ENCODE measurements around the gene SELENBP1. TPM values are rescaled to one million over a fixed set of nuclear protein-coding genes. Genes with fewer than 3 reads are reported as not detected.
A peak's percentile ranks its signal among the peaks of the same experiment; 100 is the strongest.

SELENBP1 gene
- not detected for polyA plus RNA-seq (2012; ENCODE audit: low read depth, missing spikeins)

GRCh38 chr1:151372058-151372934 lies at the start of gene SELENBP1:
SELENBP1 (minus strand) TSS chr1:151372705; CDS start chr1:151372641, 64 bp downstream.
- TF ChIP-seq SPI1 (IDR thresholded peaks at IDR 0.05; ENCODE audit: low read depth, low read length): no peak
- no peak for TF ChIP-seq POU2F2 (IDR thresholded peaks at IDR 0.05; ENCODE audit: low read depth, low read length)
- TF ChIP-seq POLR2A (IDR thresholded peaks at IDR 0.05; ENCODE audit: low read depth, low read length): no peak
- TF ChIP-seq TAF1 (IDR thresholded peaks at IDR 0.05; ENCODE audit: low read depth, low read length): no peak
- no peak for TF ChIP-seq PAX5 (IDR thresholded peaks at IDR 0.05; ENCODE audit: insufficient read depth, low read length, severe bottlenecking)
- FAIRE-seq (no peak), DNase-seq (ENCODE audit: insufficient read length, low spot score) (no peak)

- FAIRE-seq (no peak), DNase-seq (ENCODE audit: insufficient read length, low spot score) (no peak)
- no peak for TF ChIP-seq TAF1 (IDR thresholded peaks at IDR 0.05; ENCODE audit: low read depth, low read length)
- no peak for TF ChIP-seq POLR2A (IDR thresholded peaks at IDR 0.05; ENCODE audit: low read depth, low read length)
- TF ChIP-seq POU2F2 (IDR thresholded peaks at IDR 0.05; ENCODE audit: low read depth, low read length): no peak
- no peak for TF ChIP-seq SPI1 (IDR thresholded peaks at IDR 0.05; ENCODE audit: low read depth, low read length)
- TF ChIP-seq PAX5 (IDR thresholded peaks at IDR 0.05; ENCODE audit: insufficient read depth, low read length, severe bottlenecking): no peak
- TF ChIP-seq POLR2AphosphoS5 (IDR thresholded peaks at IDR 0.05; ENCODE audit: low read depth, low read length): no peak
Measured at GRCh38 chr1:151419819-151420218, 47.3 kb upstream of the SELENBP1 start.

- no peak for FAIRE-seq
- no peak for DNase-seq (ENCODE audit: insufficient read length, low spot score)
- no peak for TF ChIP-seq TAF1 (IDR thresholded peaks at IDR 0.05; ENCODE audit: low read depth, low read length)
- TF ChIP-seq PAX5 (IDR thresholded peaks at IDR 0.05; ENCODE audit: insufficient read depth, low read length, severe bottlenecking): no peak
- TF ChIP-seq POLR2A (IDR thresholded peaks at IDR 0.05; ENCODE audit: low read depth, low read length): no peak
- no peak for TF ChIP-seq SPI1 (IDR thresholded peaks at IDR 0.05; ENCODE audit: low read depth, low read length)
- no peak for TF ChIP-seq POLR2AphosphoS5 (IDR thresholded peaks at IDR 0.05; ENCODE audit: low read depth, low read length)
Measured at GRCh38 chr1:151418081-151418480, 45.6 kb upstream of the SELENBP1 start.

- DNase-seq (ENCODE audit: insufficient read length, low spot score) (no peak), FAIRE-seq (no peak)
- no peak for TF ChIP-seq POLR2A (IDR thresholded peaks at IDR 0.05; ENCODE audit: low read depth, low read length)
- TF ChIP-seq PAX5 (IDR thresholded peaks at IDR 0.05; ENCODE audit: insufficient read depth, low read length, severe bottlenecking): no peak
- no peak for TF ChIP-seq POLR2AphosphoS5 (IDR thresholded peaks at IDR 0.05; ENCODE audit: low read depth, low read length)
- no peak for TF ChIP-seq SPI1 (IDR thresholded peaks at IDR 0.05; ENCODE audit: low read depth, low read length)
- TF ChIP-seq POU2F2 (IDR thresholded peaks at IDR 0.05; ENCODE audit: low read depth, low read length): no peak
- no peak for TF ChIP-seq TAF1 (IDR thresholded peaks at IDR 0.05; ENCODE audit: low read depth, low read length)
Measured at GRCh38 chr1:151416231-151416630, 43.7 kb upstream of the SELENBP1 start.

GRCh38 chr1:151411884-151412283 lies 39.4 kb upstream of the SELENBP1 start:
- no peak for TF ChIP-seq POLR2A (IDR thresholded peaks at IDR 0.05; ENCODE audit: low read depth, low read length)
- no peak for TF ChIP-seq TAF1 (IDR thresholded peaks at IDR 0.05; ENCODE audit: low read depth, low read length)
- TF ChIP-seq SPI1 (IDR thresholded peaks at IDR 0.05; ENCODE audit: low read depth, low read length): no peak
- DNase-seq (ENCODE audit: insufficient read length, low spot score) (no peak), FAIRE-seq (no peak)

- TF ChIP-seq POU2F2 (IDR thresholded peaks at IDR 0.05; ENCODE audit: low read depth, low read length) (no peak), PAX5 (IDR thresholded peaks at IDR 0.05; ENCODE audit: insufficient read depth, low read length, severe bottlenecking) (no peak), POLR2AphosphoS5 (IDR thresholded peaks at IDR 0.05; ENCODE audit: low read depth, low read length) (no peak), POLR2A (IDR thresholded peaks at IDR 0.05; ENCODE audit: low read depth, low read length) (no peak), TAF1 (IDR thresholded peaks at IDR 0.05; ENCODE audit: low read depth, low read length) (no peak), SPI1 (IDR thresholded peaks at IDR 0.05; ENCODE audit: low read depth, low read length) (no peak)
- FAIRE-seq: no peak
- no peak for DNase-seq (ENCODE audit: insufficient read length, low spot score)
Measured at GRCh38 chr1:151408891-151409290, 36.4 kb upstream of the SELENBP1 start.

DNA sequence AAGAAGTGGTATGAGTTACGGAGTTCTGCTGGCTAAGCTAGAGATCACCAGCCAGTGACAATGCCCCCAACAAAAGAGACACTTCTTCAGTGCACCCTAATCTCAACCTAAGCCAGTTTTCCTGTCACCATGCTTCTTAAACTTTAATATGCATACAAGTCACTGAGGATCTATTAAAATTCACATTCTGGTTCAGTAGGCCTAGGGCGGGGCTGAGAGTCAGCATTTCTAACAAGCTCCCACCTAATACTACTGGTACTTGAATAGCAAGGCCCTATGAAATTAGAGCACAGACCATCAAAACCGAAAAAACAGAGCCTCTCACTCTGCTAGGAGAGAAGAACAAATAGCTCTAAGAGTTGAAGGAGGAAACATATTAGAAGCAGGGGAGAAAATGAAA lies 34.8 kb upstream of the SELENBP1 start:
- DNase-seq (ENCODE audit: insufficient read length, low spot score) (no peak), FAIRE-seq (no peak)
- TF ChIP-seq POU2F2 (IDR thresholded peaks at IDR 0.05; ENCODE audit: low read depth, low read length) (no peak), SPI1 (IDR thresholded peaks at IDR 0.05; ENCODE audit: low read depth, low read length) (no peak), TAF1 (IDR thresholded peaks at IDR 0.05; ENCODE audit: low read depth, low read length) (no peak)

DNA sequence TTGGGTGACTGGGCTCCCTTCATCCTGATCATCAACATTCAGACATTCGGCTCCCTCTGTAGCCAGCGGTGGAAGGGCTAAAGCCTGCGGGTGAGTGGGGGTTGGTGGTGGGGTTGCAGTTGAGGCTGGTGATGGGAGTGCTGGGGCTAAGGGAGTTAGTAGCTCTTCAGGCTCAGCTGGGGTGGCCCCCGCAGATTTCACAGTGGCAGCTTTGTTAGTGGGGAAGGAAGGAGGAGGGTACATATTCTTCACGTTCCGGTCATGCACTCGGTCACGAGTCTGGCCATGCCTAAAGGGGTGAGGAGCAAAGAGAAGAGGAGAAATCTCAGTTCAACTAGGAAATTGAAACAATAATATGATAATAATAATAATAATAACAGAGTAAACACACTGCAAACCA lies 33.7 kb upstream of the SELENBP1 start:
- TF ChIP-seq TAF1 (IDR thresholded peaks at IDR 0.05; ENCODE audit: low read depth, low read length) (no peak), POU2F2 (IDR thresholded peaks at IDR 0.05; ENCODE audit: low read depth, low read length) (no peak)
- FAIRE-seq: no peak
- no peak for DNase-seq (ENCODE audit: insufficient read length, low spot score)

GRCh38 chr1:151405187-151405951 lies 32.9 kb upstream of the SELENBP1 start:
- FAIRE-seq: no peak

DNA sequence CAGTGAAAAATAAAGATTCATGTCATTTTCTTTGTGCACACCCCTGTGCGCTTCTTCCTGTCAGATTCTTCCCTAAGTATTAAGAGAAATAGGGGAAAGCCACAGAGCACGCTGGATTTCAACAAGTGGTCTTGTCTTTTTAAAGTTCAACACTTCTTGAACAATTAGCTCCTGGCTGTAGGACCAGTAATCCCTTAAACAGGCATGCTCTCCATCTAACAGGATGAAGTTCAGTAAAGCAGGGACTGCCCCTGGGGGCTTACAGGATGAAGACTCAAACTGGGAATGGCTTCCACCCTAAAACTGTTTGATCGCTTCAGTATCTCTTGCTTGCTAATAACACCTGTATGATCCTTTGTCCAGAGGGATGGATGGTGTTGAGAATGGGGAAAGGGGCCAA lies 31.1 kb upstream of the SELENBP1 start:
- FAIRE-seq: no peak
- TF ChIP-seq POLR2AphosphoS5 (IDR thresholded peaks at IDR 0.05; ENCODE audit: low read depth, low read length): no peak
- TF ChIP-seq PAX5 (IDR thresholded peaks at IDR 0.05; ENCODE audit: insufficient read depth, low read length, severe bottlenecking): no peak
- no peak for DNase-seq (ENCODE audit: insufficient read length, low spot score)

More at GRCh38 chr1:151405187-151405951, 32.9 kb upstream of the SELENBP1 start:
- no peak for DNase-seq (ENCODE audit: insufficient read length, low spot score)
- TF ChIP-seq PAX5 (IDR thresholded peaks at IDR 0.05; ENCODE audit: insufficient read depth, low read length, severe bottlenecking): no peak
- no peak for TF ChIP-seq TAF1 (IDR thresholded peaks at IDR 0.05; ENCODE audit: low read depth, low read length)
- TF ChIP-seq POLR2A (IDR thresholded peaks at IDR 0.05; ENCODE audit: low read depth, low read length): 0 out of 2 replicates have a peak, but pooled peaks have one; percentile 39

Data from GM12891 (cell line).